ENCODE results near the gene OTOF.

Gene OTOF

DNA sequence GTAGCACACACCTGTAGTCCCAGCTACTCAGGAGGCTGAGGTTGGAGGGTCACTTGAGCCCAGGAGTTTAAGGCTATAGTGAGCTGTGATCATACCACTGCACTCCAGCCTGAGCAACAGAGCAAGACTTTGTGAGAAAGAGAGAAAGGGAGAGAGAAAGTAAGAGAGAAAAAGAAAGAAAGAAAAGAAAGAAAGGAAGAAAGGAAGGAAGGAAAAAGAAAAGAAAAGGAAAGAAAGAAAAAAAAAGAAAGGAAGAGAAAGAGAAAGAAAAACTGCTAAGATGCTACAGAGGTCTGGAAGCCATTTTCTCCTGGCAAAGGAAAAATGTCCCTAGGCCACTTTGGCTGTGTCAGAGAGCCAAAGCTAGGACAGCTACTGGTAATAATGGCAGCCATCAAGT lies 45.6 kb downstream of the OTOF start:
- no peak for TF ChIP-seq ZFX (IDR thresholded peaks at IDR 0.05)
- TF ChIP-seq, protein P1, sequence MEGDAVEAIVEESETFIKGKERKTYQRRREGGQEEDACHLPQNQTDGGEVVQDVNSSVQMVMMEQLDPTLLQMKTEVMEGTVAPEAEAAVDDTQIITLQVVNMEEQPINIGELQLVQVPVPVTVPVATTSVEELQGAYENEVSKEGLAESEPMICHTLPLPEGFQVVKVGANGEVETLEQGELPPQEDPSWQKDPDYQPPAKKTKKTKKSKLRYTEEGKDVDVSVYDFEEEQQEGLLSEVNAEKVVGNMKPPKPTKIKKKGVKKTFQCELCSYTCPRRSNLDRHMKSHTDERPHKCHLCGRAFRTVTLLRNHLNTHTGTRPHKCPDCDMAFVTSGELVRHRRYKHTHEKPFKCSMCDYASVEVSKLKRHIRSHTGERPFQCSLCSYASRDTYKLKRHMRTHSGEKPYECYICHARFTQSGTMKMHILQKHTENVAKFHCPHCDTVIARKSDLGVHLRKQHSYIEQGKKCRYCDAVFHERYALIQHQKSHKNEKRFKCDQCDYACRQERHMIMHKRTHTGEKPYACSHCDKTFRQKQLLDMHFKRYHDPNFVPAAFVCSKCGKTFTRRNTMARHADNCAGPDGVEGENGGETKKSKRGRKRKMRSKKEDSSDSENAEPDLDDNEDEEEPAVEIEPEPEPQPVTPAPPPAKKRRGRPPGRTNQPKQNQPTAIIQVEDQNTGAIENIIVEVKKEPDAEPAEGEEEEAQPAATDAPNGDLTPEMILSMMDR (conservative IDR thresholded peaks at IDR 0.05) = no peak
- H3K27ac ChIP-seq = no peak overlapping the region

DNA sequence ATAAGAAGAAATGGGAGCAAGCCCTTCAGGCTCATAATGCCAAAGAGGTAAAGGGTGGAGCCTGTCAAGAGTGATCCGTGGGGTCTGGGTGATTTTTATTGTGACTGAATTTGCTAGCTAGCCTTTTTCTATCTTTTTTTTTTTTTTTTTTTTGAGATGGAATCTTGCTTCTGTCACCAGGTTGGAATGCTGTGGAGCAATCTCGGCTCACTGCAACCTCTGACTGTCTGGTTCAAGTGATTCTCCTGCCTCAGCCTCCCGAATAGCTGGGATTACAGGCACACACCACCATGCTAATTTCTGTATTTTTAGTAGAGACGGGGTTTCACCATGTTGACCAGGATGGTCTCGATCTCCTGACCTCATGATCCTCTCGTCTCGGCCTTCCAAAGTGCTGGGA lies 47.1 kb downstream of the OTOF start:
- TF ChIP-seq, protein P1 (conservative IDR thresholded peaks at IDR 0.05) = no peak
- TF ChIP-seq ZFX (IDR thresholded peaks at IDR 0.05) = no peak
- no peak overlapping the region for H3K27ac ChIP-seq

DNA sequence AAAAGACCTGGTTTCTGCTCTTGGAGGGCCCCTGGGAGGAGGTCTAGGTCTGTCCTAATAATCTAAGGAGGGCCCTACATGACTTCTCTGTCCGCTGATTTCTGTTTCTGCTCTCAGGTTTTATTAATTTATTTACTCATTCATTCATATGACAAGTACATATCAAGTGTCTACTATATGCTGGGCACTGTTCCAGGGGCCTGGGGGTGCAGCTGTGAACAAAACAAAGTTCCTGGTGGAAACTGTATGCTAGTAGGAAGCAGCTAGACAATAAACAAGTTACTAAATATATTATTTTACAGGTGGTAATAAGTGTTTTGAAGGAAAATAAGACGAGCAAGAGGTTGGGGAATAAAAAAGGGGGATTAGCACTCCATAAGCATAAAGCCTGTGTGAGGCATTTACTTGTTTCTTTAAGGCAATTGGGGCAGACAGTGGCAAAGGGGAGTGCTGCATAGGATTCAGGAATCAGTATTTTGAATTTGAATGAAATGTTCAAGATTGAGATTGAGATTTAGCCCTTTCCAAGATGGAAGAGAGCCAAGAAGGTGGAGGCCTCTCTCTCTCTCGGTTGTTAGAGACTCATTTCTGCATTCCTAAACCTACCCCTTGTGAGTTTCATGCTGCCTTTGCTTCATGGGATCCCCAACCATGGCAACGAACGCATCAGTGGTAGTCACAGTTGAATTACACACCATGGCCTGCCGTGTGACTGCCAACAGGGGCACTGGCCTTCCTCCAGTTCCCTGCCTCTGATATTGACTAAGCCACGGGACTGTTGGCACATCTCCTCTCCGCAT lies 47.9 kb downstream of the OTOF start:
- H3K27ac ChIP-seq = no peak overlapping the region
- TF ChIP-seq ZFX (IDR thresholded peaks at IDR 0.05) = no peak
- TF ChIP-seq, protein P1 (conservative IDR thresholded peaks at IDR 0.05) = no peak

DNA sequence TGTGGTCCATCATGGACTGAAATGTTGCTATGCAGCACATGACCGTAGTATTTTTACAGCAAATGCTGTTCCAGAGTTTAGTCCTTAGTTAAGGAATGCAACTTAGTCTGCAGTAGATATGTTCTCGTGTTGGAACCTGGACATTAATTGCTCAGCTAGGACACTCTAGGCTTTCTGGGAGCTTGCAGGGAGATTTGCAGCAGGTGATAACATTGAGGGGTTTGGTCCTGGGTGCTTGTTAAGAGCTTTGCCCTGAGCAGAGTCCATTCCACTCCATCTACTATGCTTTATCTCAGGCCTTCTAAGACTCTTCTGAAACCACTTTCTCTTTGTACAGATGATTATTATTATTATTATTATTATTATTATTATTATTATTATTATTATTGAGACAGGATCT lies 49.1 kb downstream of the OTOF start:
- no peak overlapping the region for H3K27ac ChIP-seq
- TF ChIP-seq, protein P1 (conservative IDR thresholded peaks at IDR 0.05) = no peak
- no peak for TF ChIP-seq ZFX (IDR thresholded peaks at IDR 0.05)

DNA sequence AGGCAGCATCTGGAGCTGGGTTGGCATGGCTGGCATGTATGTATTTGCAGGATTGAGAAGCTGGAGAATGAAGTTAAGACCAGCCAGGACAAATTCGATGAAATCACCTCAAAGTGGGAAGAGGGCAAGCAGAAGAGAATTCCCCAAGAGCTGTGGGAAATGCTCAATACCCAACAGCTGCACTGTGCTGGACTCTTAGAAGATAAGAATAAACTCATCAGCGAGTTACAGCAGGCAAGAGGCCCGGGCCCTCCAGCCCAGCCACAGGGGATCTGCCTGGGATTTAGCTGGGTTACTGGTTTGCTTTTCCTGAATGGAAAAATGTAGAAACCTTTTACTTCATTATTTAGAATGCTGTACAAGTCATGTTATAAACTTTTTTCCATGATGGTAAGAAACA lies 53.7 kb downstream of the OTOF start:
- H3K27ac ChIP-seq = no peak overlapping the region
- TF ChIP-seq ZFX (IDR thresholded peaks at IDR 0.05) = no peak
- TF ChIP-seq, protein P1 (conservative IDR thresholded peaks at IDR 0.05) = no peak

DNA sequence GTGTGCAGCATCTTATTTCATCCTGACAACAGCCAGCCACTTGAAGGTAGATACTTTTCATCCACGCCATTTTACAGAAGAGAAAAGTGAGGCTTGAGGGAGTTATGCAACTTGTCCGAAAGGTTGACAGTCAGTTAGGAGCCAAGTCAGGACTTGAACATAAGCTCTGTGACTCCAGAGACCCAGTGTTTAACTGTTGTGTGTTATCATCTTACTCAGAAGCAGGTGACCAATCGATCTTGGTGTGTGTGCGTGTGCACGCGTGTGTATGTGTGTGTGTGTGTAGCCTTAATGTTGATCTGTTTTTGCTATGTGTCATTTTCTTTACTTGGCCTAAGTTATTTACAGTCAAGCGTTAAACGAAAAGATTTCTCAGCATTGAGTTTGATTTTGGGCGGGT lies 54.2 kb downstream of the OTOF start:
- no peak overlapping the region for H3K27ac ChIP-seq
- TF ChIP-seq ZFX (IDR thresholded peaks at IDR 0.05) = no peak
- TF ChIP-seq, protein P1 (conservative IDR thresholded peaks at IDR 0.05) = no peak

DNA sequence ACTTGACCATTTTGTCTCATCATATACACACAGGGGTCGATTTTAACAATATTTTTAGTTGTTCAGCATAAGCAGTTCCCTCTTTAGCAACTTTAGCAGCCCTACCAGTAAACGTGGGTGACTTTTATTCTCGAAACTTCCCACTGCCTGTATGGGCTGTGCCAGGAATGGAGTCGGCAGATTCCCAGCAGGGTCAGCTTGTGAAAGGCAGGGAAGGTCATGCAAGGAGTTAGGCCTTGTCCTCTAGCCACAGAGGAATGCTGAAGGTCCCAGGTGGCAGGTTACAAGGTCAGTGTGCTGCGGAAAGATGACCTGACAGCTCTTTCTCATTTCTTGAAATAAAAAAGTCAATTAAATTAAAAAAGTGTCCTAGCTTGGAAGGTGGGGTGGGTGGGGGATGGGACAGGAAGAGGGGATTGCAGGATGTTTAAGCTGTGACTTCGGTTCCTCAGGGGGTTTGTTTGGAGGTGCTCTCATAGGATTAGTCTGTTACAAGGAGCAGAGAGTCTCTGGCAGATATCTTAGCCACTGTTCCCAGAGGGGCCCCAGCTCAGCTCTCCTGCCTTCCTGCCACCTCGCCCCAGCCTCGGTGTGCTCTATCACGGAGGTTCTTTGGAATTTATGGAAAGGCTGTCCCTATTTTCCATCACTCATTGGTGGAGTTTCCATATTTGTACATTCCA lies 54.8 kb downstream of the OTOF start:
- TF ChIP-seq, protein P1 (conservative IDR thresholded peaks at IDR 0.05) = no peak
- no peak for TF ChIP-seq ZFX (IDR thresholded peaks at IDR 0.05)
- H3K27ac ChIP-seq = no peak overlapping the region

All from C4-2B (cell line).